HAP-1 (cell line): ENCODE measurements around the gene NPTN.

Experiments used
- DNase-seq, 2 experiments: peaks; one replicate each; pipeline ENCODE4 v3.0.0-alpha.2; 2016 to 2020; ENCODE audit warnings: low spot score in 2 of 2
- H3K27me3 ChIP-seq: fragments of 250-450 bp; sonication (Bioruptor Pico); 2 replicates; pipeline ENCODE4 v1.5.1; 2020; ENCODE audit warnings: low read depth, mild to moderate bottlenecking, moderate library complexity
- H3K36me3 ChIP-seq: fragments of 250-450 bp; sonication (Bioruptor Pico); replicated peaks from 2 replicates; pipeline ENCODE4 v1.5.1; 2020; ENCODE audit warnings: mild to moderate bottlenecking
- H3K4me1 ChIP-seq: fragments of 250-450 bp; sonication (Bioruptor Pico); 2 replicates; pipeline ENCODE4 v1.5.1; 2020; ENCODE audit warnings: mild to moderate bottlenecking
- H3K4me3 ChIP-seq: fragments of 250-450 bp; sonication (Bioruptor Pico); 2 replicates; pipeline ENCODE4 v1.5.1; 2020; ENCODE audit warnings: mild to moderate bottlenecking, moderate library complexity
- H3K9me3 ChIP-seq: fragments of 250-450 bp; sonication (Bioruptor Pico); 2 replicates; pipeline ENCODE4 v1.5.1; 2020; ENCODE audit warnings: mild to moderate bottlenecking, moderate library complexity
- in situ Hi-C: fragments of 300-500 bp; cut with MboI; formaldehyde crosslinking; loops from 3 replicates; pipeline ENCODE4 v1.14.3; 2020; ENCODE audit warnings: low sequenced_read_pairs, inconsistent platforms, mixed read lengths

NPTN gene

DNA sequence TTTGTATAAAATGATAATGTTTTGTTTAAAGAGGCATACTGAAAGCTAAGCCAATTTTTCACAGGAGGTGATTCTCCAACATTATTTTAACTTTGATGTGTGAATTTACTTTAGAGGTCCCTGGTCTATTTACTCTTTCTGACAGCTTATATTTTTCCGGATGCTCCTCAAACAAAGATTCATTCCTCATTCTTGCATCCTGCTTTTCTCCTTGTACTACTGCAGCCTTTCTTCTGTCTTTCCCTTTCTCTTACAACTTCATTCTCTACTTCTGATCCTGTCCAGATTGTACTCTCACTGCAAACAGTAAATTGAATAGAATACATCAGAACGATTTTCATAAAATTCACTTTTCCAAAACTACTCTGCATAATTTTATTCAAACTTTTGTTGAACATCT, 5.1 kb downstream of the NPTN start:
- no peak for DNase-seq
- Histone ChIP-seq H3K4me3 (no peak overlapping the region), H3K27me3 (no peaks in the 10 kb centered on the region), H3K4me1 (peaks cover 51% of the 10 kb centered on the region), H3K9me3 (no peaks in the 10 kb centered on the region), H3K36me3 (no peaks in the 10 kb centered on the region)
- in situ Hi-C loops: no loop called here

- no peak overlapping the region for H3K4me3 ChIP-seq
- H3K27me3 ChIP-seq: no peaks in the 10 kb centered on the region
- H3K4me1 ChIP-seq: peaks cover 56% of the 10 kb centered on the region
- no peaks in the 10 kb centered on the region for H3K36me3 ChIP-seq
- no peaks in the 10 kb centered on the region for H3K9me3 ChIP-seq
- no peak for DNase-seq
- in situ Hi-C loops: no loop called here
These were observed 7.1 kb downstream of the NPTN start for GRCh38 chr15:73626072-73626471.

GRCh38 chr15:73624530-73624929, 8.7 kb downstream of the NPTN start:
- in situ Hi-C loops: no loop called here
- no peaks in the 10 kb centered on the region for H3K27me3 ChIP-seq
- H3K4me3 ChIP-seq: no peak overlapping the region
- no peaks in the 10 kb centered on the region for H3K36me3 ChIP-seq
- no peaks in the 10 kb centered on the region for H3K9me3 ChIP-seq
- H3K4me1 ChIP-seq: peaks cover 45% of the 10 kb centered on the region
- DNase-seq: no peak

- Histone ChIP-seq H3K4me3 (no peak overlapping the region), H3K36me3 (no peaks in the 10 kb centered on the region), H3K9me3 (no peaks in the 10 kb centered on the region), H3K27me3 (no peaks in the 10 kb centered on the region), H3K4me1 (peaks cover 29% of the 10 kb centered on the region)
- in situ Hi-C loops: no loop called here
- no peak for DNase-seq
These were observed 11.8 kb downstream of the NPTN start for GRCh38 chr15:73621286-73621826.

- no peak overlapping the region for H3K4me3 ChIP-seq
- DNase-seq: no peak
- no peaks in the 10 kb centered on the region for H3K9me3 ChIP-seq
- no peaks in the 10 kb centered on the region for H3K27me3 ChIP-seq
- peaks cover 24% of the 10 kb centered on the region for H3K4me1 ChIP-seq
- in situ Hi-C loops: no loop called here
- H3K36me3 ChIP-seq: no peaks in the 10 kb centered on the region
These were observed 13.1 kb downstream of the NPTN start for GRCh38 chr15:73620078-73620477.

DNA sequence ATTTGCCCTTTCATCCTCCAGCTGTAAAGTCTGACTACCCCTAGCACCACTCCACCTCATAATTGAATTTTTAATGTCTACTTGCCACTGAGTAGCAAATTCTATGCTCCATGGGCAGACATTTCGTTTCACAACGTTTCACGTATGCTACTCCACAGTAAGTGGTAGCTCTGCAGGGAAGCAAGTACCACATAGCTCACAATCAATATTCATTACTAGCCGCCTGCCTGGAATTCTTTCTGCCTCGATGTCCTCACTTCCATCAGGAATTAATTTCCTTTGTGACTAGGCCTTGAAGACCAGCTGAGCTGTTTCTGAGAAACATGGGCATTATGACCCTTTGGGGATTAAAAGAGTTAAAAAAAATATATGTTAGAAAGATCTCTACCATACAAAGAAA, 15.3 kb downstream of the NPTN start:
- Histone ChIP-seq H3K36me3 (no peaks in the 10 kb centered on the region), H3K9me3 (no peaks in the 10 kb centered on the region), H3K4me1 (peaks cover 17% of the 10 kb centered on the region), H3K4me3 (no peak overlapping the region), H3K27me3 (no peaks in the 10 kb centered on the region)
- DNase-seq: no peak
- in situ Hi-C loops: no loop called here

DNA sequence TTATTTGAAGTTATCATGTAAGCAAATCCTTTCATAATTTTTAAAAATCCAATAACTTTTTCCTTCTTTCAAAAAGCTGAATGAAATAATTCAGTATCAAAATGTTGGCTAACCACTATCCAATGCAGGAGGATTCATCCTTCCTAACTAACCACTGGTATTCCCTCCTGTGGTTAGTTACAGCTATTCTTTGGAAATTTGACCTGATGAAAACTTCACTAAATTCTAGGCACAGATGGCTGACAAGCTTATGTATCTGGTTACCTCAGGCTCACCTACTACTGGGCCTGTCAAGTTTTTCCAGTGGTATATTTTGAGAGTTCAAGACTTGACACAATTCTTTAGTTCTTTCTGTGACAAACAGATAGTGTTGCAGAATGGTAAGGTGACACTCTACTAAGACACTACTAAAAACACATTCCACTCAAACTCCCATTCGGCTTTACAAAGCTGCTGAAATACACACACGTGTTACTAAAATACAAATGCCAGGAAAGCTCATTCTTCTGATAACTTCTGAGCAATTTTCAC, 15.8 kb downstream of the NPTN start:
- Histone ChIP-seq H3K9me3 (no peaks in the 10 kb centered on the region), H3K4me3 (no peak overlapping the region), H3K4me1 (peaks cover 17% of the 10 kb centered on the region), H3K36me3 (no peaks in the 10 kb centered on the region), H3K27me3 (no peaks in the 10 kb centered on the region)
- in situ Hi-C loops: no loop called here
- no peak for DNase-seq

- Histone ChIP-seq H3K4me3 (no peak overlapping the region), H3K9me3 (no peaks in the 10 kb centered on the region), H3K36me3 (no peaks in the 10 kb centered on the region; the same call in 1 of the 2 replicates), H3K4me1 (no peaks in the 10 kb centered on the region), H3K27me3 (no peaks in the 10 kb centered on the region)
- no peak for DNase-seq
- in situ Hi-C loops: no loop called here
These were observed 24.2 kb downstream of the NPTN start for GRCh38 chr15:73608941-73609340.

- in situ Hi-C loops: no loop called here
- Histone ChIP-seq H3K36me3 (no peaks in the 10 kb centered on the region; the same call in 1 of the 2 replicates), H3K27me3 (no peaks in the 10 kb centered on the region), H3K9me3 (no peaks in the 10 kb centered on the region), H3K4me1 (no peaks in the 10 kb centered on the region), H3K4me3 (no peak overlapping the region)
- no peak for DNase-seq
These were observed 24.7 kb downstream of the NPTN start for GRCh38 chr15:73608475-73608874.

DNA sequence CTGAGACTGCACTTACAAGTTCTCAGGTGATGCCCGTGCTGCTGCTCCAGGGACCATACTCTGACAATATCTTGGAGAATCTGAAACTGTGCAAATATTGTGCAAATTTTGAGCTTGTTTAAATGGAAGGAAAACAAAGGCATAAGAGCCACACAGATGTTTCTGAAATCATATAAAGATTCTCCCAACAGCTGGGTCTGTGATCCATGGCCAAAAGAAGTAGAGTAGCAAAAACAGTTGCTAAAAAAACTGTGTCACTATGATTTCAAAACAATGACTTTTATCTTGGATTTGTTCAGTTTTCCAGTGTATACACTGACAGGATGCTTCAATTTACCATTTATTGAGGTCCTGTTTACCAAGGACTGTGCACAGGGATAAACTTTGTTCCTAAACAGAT, 25.3 kb downstream of the NPTN start:
- in situ Hi-C loops: no loop called here

GRCh38 chr15:73607405-73607804, 25.8 kb downstream of the NPTN start:
- no peak for DNase-seq
- Histone ChIP-seq H3K36me3 (no peaks in the 10 kb centered on the region; the same call in 1 of the 2 replicates), H3K27me3 (no peaks in the 10 kb centered on the region), H3K4me3 (no peak overlapping the region), H3K4me1 (no peaks in the 10 kb centered on the region), H3K9me3 (no peaks in the 10 kb centered on the region)
- in situ Hi-C loops: no loop called here

More for the DNA sequence above, 25.3 kb downstream of the NPTN start:
- DNase-seq: no peak
- H3K27me3 ChIP-seq: no peaks in the 10 kb centered on the region
- H3K4me1 ChIP-seq: no peaks in the 10 kb centered on the region
- no peak overlapping the region for H3K4me3 ChIP-seq
- H3K9me3 ChIP-seq: no peaks in the 10 kb centered on the region
- no peaks in the 10 kb centered on the region; the same call in 1 of the 2 replicates for H3K36me3 ChIP-seq

DNA sequence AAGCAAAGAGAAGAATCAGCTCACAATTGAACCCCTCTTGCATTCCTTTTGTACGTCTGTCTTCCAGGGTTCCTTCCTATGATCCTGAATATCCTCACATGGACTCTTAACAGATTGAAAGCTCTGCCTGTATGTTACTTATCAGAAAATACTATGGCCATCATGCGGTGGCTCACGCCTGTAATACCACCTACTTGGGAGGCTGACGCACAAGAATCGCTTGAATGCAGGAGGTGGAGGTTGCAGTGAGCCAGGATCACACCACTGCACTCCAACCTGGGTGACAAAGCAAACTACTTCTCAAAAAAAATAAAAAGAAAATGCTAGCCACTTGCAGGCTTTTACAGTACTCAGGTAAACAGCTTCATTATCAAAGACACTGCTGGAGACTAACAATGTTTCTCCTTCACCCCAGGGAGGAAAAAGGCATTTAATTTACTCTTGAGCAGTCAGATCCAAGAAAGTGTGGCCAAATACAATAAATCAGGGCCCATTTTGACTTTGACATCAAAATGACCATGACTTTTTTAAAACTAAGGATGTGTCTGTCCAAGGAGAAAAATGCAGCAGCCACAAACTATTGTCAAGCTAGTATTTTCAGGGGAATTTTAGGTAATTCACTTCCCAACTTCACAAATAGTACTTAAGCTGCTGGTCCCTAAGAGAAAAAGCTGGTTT, 27.3 kb downstream of the NPTN start:
- no peak for DNase-seq
- no peaks in the 10 kb centered on the region; the same call in 1 of the 2 replicates for H3K36me3 ChIP-seq
- no peak overlapping the region for H3K4me3 ChIP-seq
- in situ Hi-C loops: no loop called here
- H3K9me3 ChIP-seq: no peaks in the 10 kb centered on the region
- peaks cover 6% of the 10 kb centered on the region; the same call in 1 of the 2 replicates for H3K4me1 ChIP-seq
- no peaks in the 10 kb centered on the region for H3K27me3 ChIP-seq

DNA sequence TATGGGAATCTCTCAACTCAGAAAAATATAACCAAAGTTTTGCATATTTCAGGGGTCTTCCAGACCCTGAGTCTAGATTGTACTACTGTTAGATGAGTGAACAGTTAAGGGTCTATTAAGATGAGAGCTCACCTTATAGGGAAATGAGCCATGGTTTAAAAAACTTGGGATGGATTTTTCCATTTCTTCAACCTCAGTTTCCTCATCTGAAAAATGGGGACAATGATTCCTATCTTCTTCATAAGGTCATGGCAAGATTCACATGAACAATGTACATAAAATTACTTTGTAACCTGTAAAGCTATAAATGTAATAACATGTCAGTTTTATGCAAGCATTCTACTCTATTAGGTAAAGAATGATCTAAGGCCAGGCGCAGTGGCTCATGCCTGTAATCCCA, 28.7 kb downstream of the NPTN start:
- Histone ChIP-seq H3K9me3 (no peaks in the 10 kb centered on the region), H3K4me3 (no peak overlapping the region), H3K36me3 (no peaks in the 10 kb centered on the region; the same call in 1 of the 2 replicates), H3K27me3 (no peaks in the 10 kb centered on the region), H3K4me1 (peaks cover 8% of the 10 kb centered on the region; the same call in 1 of the 2 replicates)
- in situ Hi-C loops: no loop called here
- no peak for DNase-seq

GRCh38 chr15:73602992-73603391, 30.2 kb downstream of the NPTN start:
- Histone ChIP-seq H3K36me3 (no peaks in the 10 kb centered on the region; the same call in 1 of the 2 replicates), H3K9me3 (no peaks in the 10 kb centered on the region), H3K27me3 (no peaks in the 10 kb centered on the region), H3K4me1 (peaks cover 8% of the 10 kb centered on the region; the same call in 1 of the 2 replicates), H3K4me3 (no peak overlapping the region)
- in situ Hi-C loops: no loop called here
- no peak for DNase-seq
